Fibroblast of villous mesenchyme (primary cell): ENCODE results near the gene GTF3C5. TPM values are rescaled to one million over a fixed set of nuclear protein-coding genes. Genes with fewer than 3 reads are reported as not detected.

Experiments
- DNase-seq: peaks from one replicate; pipeline ENCODE4 v3.0.0-alpha.2; 2010; ENCODE audit warnings: low read depth
- H3K4me3 ChIP-seq: 2 replicates; pipeline ENCODE4 v1.5.1; 2011; ENCODE audit warnings: low read depth, mild to moderate bottlenecking, low read length
- small RNA-seq: library from RNA; depleted of rRNA; stranded (forward); fragments of <200 nt; gene quantifications from one replicate; pipeline ENCODE3, GENCODE V24; 2012
- total RNA-seq: library from RNA; depleted of rRNA; stranded (reverse); fragments of >200 nt; gene quantifications from 2 replicates; pipeline ENCODE4 v1.2.3, GENCODE V29; 2012
- TF ChIP-seq, protein P1 (sequence below): IDR thresholded peaks from 2 replicates; pipeline ENCODE4 v1.5.1; 2012; ENCODE audit warnings: low read depth, mild to moderate bottlenecking, low read length; ENCODE audit not compliant: insufficient read depth

The GTF3C5 gene
- total RNA-seq, 1 donor, result 30.7 TPM

DNA sequence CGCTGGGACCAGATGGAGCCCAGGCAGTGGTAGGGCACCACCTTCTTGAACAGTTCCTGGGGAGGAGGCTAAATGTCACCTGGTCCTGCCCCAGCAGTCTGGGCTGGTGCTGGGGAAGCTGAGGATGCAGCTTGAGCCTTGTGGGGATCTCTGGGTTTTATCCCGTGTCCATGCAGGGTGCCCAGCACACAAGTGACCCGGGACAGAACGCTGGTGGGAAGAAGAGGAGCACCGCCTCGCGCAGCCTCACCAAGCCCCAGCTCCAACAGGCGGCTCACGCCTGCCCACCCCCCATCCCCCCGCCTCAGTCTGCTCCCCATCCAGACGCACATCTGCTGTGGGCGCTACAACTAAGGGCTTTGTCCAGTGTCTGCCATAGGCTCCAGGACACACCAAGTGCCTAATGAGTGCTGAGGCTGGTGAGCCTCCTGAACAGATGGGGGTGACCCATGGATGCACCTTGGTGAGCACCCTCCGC lies 76.5 kb downstream of the GTF3C5 start:
- TF ChIP-seq, protein P1, sequence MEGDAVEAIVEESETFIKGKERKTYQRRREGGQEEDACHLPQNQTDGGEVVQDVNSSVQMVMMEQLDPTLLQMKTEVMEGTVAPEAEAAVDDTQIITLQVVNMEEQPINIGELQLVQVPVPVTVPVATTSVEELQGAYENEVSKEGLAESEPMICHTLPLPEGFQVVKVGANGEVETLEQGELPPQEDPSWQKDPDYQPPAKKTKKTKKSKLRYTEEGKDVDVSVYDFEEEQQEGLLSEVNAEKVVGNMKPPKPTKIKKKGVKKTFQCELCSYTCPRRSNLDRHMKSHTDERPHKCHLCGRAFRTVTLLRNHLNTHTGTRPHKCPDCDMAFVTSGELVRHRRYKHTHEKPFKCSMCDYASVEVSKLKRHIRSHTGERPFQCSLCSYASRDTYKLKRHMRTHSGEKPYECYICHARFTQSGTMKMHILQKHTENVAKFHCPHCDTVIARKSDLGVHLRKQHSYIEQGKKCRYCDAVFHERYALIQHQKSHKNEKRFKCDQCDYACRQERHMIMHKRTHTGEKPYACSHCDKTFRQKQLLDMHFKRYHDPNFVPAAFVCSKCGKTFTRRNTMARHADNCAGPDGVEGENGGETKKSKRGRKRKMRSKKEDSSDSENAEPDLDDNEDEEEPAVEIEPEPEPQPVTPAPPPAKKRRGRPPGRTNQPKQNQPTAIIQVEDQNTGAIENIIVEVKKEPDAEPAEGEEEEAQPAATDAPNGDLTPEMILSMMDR, result no peak
- H3K4me3 ChIP-seq, result no peak overlapping the region
- no peak for DNase-seq

Small RNA genes within 50 kb of the gene (small RNA-seq; reads per million reads assigned to genes)
- gene MIR6877, result 1.7 reads per million, percentile 42 among the genes with 10 or more reads in this experiment

Other genes starting within 250 kb of the GTF3C5 start
- gene AK8, start 152.7 kb upstream of the GTF3C5 start, total RNA-seq, result 0.32 TPM in 1 of 2 replicates, not detected in the other
- 2.2 and 2.6 TPM in 2 replicates for gene SPACA9, start 152.1 kb upstream of the GTF3C5 start, total RNA-seq
- 51.9 and 65.2 TPM in 2 replicates for gene TSC1, start 86.4 kb upstream of the GTF3C5 start, total RNA-seq
- under 0.01 and 0.32 TPM in 2 replicates for gene GFI1B, start 52.3 kb upstream of the GTF3C5 start, total RNA-seq
- gene CEL, start 31.0 kb downstream of the GTF3C5 start, total RNA-seq, result under 0.01 TPM in 2 replicates
- 13.8 and 17.4 TPM in 2 replicates for gene RALGDS, start 90.2 kb downstream of the GTF3C5 start, total RNA-seq
- 4.7 and 5.8 TPM in 2 replicates for gene GBGT1, start 132.9 kb downstream of the GTF3C5 start, total RNA-seq
- not detected in 2 replicates for gene OBP2B, start 178.3 kb downstream of the GTF3C5 start, total RNA-seq
- gene ABO, start 244.2 kb downstream of the GTF3C5 start, total RNA-seq, result not detected in 2 replicates